Measurements from ENCODE around the gene ZC3H4.
A peak's percentile ranks its signal among the peaks of the same experiment; 100 is the strongest.

Gene ZC3H4

GRCh38 chr19:47112997-47113849 is at the start of gene ZC3H4:
Gene ZC3H4, minus strand, starts transcription at chr19:47113776. Its CDS starts 1,192 bp downstream, at chr19:47112584.
- ATAC-seq, result peak; percentile 83 to 87

GRCh38 chr19:47161876-47162489 is 48.4 kb upstream of the ZC3H4 start:
- ATAC-seq, result no peak

- ATAC-seq, result peak; percentile 88 to 90
These were observed 45.4 kb upstream of the ZC3H4 start for GRCh38 chr19:47158879-47159503.

GRCh38 chr19:47158367-47158791 is 44.8 kb upstream of the ZC3H4 start:
- ATAC-seq, result no peak

- no peak for ATAC-seq
These were observed 44.1 kb upstream of the ZC3H4 start for GRCh38 chr19:47157431-47158321.

- peak in 1 of 2 donors; percentile 19 for ATAC-seq
These were observed 43.4 kb upstream of the ZC3H4 start for GRCh38 chr19:47156861-47157430.

GRCh38 chr19:47155148-47155547 is 41.6 kb upstream of the ZC3H4 start:
- ATAC-seq, result no peak

- no peak for ATAC-seq
These were observed 39.7 kb upstream of the ZC3H4 start for GRCh38 chr19:47153266-47153665.

GRCh38 chr19:47152632-47153031 is 39.1 kb upstream of the ZC3H4 start:
- no peak for ATAC-seq

- no peak for ATAC-seq
These were observed 38.6 kb upstream of the ZC3H4 start for GRCh38 chr19:47152205-47152604.

- ATAC-seq, result no peak
These were observed 38.1 kb upstream of the ZC3H4 start for GRCh38 chr19:47151627-47152026.

GRCh38 chr19:47146920-47147319 is 33.3 kb upstream of the ZC3H4 start:
- ATAC-seq, result no peak

GRCh38 chr19:47145639-47146486 is 32.3 kb upstream of the ZC3H4 start:
- ATAC-seq, result no peak

- ATAC-seq, result no peak
These were observed 31.1 kb upstream of the ZC3H4 start for GRCh38 chr19:47144630-47145029.

GRCh38 chr19:47143322-47144073 is 29.9 kb upstream of the ZC3H4 start:
- peak in 1 of 2 donors; percentile 28 for ATAC-seq

GRCh38 chr19:47142779-47143178 is 29.2 kb upstream of the ZC3H4 start:
- no peak for ATAC-seq

GRCh38 chr19:47141695-47142094 is 28.1 kb upstream of the ZC3H4 start:
- peak; percentile 68 to 69 for ATAC-seq

- peak in 1 of 2 donors; percentile 31 for ATAC-seq
These were observed 27.7 kb upstream of the ZC3H4 start for GRCh38 chr19:47141252-47141651.

- no peak for ATAC-seq
These were observed 21.6 kb upstream of the ZC3H4 start for GRCh38 chr19:47135156-47135555.

GRCh38 chr19:47134545-47134944 is 21.0 kb upstream of the ZC3H4 start:
- ATAC-seq, result no peak
